ENCODE results near the gene PDPK1. TPM values are rescaled to one million over a fixed set of nuclear protein-coding genes. Genes with fewer than 3 reads are reported as not detected.

Gene PDPK1
- total RNA-seq, 1 donor from 2014 or later: 44.6 TPM

- Mint-ChIP-seq H3K27me3 (ENCODE audit: low read depth) (no peaks in the 10 kb centered on the region), H3K4me3 (no peak overlapping the region)
- no peak for DNase-seq (ENCODE audit: low spot score in 2 of 2, unreplicated experiment in 2 of 2)
Measured at GRCh38 chr16:2498531-2499253, 39.1 kb upstream of the PDPK1 start.

DNA sequence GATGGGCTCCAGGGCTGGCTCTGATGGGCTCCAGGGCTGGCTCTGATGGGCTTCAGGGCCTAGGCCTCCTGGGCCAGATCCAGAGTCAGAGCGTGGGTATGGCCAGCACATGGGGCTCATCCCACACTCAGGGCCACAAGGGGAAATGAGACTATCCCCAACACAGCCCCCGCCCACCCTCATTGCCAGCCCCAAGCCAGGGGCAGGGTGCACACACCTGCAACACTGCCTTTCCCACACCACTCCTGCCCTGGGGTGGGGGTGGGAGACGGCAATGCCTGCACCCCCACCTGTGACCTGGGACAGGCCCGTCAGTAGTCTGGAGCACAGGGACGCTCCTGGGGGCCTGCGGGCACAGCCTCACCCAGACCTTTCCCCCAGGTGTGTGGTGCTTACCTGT lies 38.4 kb upstream of the PDPK1 start:
- no peak for DNase-seq (ENCODE audit: low spot score in 2 of 2, unreplicated experiment in 2 of 2)
- peaks cover 13% of the 10 kb centered on the region for H3K4me1 Mint-ChIP-seq
- H3K9me3 Mint-ChIP-seq: no peaks in the 10 kb centered on the region
- H3K27ac Mint-ChIP-seq: no peak overlapping the region
- H3K27me3 Mint-ChIP-seq (ENCODE audit: low read depth): no peaks in the 10 kb centered on the region
- H3K4me3 Mint-ChIP-seq: no peak overlapping the region
- TF ChIP-seq CTCF (IDR thresholded peaks at IDR 0.05; ENCODE audit: unreplicated experiment): no peak
- H3K36me3 Mint-ChIP-seq: peaks cover 5% of the 10 kb centered on the region

More at GRCh38 chr16:2498531-2499253, 39.1 kb upstream of the PDPK1 start:
- no peak overlapping the region for H3K27ac Mint-ChIP-seq
- peaks cover 13% of the 10 kb centered on the region for H3K4me1 Mint-ChIP-seq
- no peaks in the 10 kb centered on the region for H3K9me3 Mint-ChIP-seq
- TF ChIP-seq CTCF (IDR thresholded peaks at IDR 0.05; ENCODE audit: unreplicated experiment): no peak
- H3K36me3 Mint-ChIP-seq: peaks cover 5% of the 10 kb centered on the region

DNA sequence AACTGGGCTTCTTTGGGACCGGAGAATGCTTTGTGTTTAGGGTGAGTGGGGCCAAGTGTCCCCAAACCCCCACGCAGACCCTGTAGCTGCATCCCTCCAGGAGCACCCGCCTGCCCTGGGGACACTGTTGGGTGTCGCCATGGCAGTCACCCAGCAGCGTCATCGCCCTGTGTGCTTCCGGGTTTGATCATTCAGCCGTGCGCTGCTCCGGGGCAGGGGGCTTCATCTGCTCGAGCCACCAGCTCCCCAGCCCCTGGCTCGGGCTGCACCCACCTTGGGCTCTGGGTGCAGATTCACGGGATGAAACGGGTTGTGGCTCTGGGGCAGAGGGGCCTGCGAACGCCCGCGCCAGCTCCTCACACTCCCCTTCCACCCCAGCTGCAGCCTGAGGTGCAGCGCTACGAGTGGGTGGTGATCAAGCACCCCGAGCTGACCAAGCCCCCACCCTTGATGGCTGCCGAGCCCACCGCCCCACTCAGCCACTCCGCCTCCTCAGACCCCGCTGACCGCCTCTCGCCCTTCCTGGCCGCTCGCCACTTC lies 37.9 kb upstream of the PDPK1 start:
- no peak for DNase-seq (ENCODE audit: low spot score in 2 of 2, unreplicated experiment in 2 of 2)
- H3K4me3 Mint-ChIP-seq: no peak overlapping the region
- peaks cover 18% of the 10 kb centered on the region for H3K4me1 Mint-ChIP-seq

DNA sequence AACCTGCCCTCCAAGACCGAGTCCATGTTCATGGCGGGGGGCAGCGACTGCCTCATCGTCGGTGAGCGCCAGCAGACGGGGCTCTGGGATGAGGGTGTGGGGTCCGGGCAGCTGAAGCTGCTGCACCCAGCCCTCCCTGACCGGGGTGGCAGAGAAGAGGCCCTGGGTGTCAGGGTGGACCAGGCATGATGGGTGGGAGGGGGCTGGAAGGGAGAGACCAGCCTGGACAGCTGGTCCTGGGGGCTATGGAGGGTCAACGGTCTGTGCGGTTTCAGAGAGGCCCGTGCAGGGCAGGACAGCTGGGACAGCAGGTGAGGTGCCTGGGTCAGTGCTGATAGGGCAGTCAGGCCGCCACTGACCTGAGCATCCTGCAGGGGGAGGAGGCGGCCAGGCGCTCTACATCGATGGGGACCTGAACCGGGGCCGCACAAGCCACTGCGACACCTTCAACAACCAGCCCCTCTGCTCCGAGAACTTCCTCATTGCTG lies 37.3 kb upstream of the PDPK1 start:
- TF ChIP-seq CTCF (IDR thresholded peaks at IDR 0.05; ENCODE audit: unreplicated experiment): no peak
- no peak overlapping the region for H3K4me3 Mint-ChIP-seq
- H3K9me3 Mint-ChIP-seq: no peaks in the 10 kb centered on the region
- H3K27ac Mint-ChIP-seq: no peak overlapping the region
- H3K4me1 Mint-ChIP-seq: peaks cover 18% of the 10 kb centered on the region
- H3K27me3 Mint-ChIP-seq (ENCODE audit: low read depth): no peaks in the 10 kb centered on the region
- peaks cover 5% of the 10 kb centered on the region for H3K36me3 Mint-ChIP-seq
- no peak for DNase-seq (ENCODE audit: low spot score in 2 of 2, unreplicated experiment in 2 of 2)

More for the DNA sequence above, 37.9 kb upstream of the PDPK1 start:
- Mint-ChIP-seq H3K36me3 (peaks cover 5% of the 10 kb centered on the region), H3K27me3 (ENCODE audit: low read depth) (no peaks in the 10 kb centered on the region), H3K9me3 (no peaks in the 10 kb centered on the region), H3K27ac (no peak overlapping the region)
- TF ChIP-seq CTCF (IDR thresholded peaks at IDR 0.05; ENCODE audit: unreplicated experiment): no peak

GRCh38 chr16:2500918-2501750 lies 36.7 kb upstream of the PDPK1 start:
- peak; percentile 78 to 97 for DNase-seq (ENCODE audit: low spot score in 2 of 2, unreplicated experiment in 2 of 2)
- Mint-ChIP-seq H3K9me3 (no peaks in the 10 kb centered on the region), H3K36me3 (peaks cover 5% of the 10 kb centered on the region), H3K27ac (peak overlapping the region; percentile 71), H3K27me3 (ENCODE audit: low read depth) (no peaks in the 10 kb centered on the region), H3K4me3 (peak overlapping the region; percentile 61), H3K4me1 (peaks cover 18% of the 10 kb centered on the region)
- TF ChIP-seq CTCF (IDR thresholded peaks at IDR 0.05; ENCODE audit: unreplicated experiment): peak; percentile 98
